Measurements from ENCODE around the gene IL1RAP. TPM values are rescaled to one million over a fixed set of nuclear protein-coding genes. Genes with fewer than 3 reads are reported as not detected.

IL1RAP gene
- total RNA-seq, 4 donors from 2014 or later: 30.7 to 44.5 (median 32.1) TPM

DNA sequence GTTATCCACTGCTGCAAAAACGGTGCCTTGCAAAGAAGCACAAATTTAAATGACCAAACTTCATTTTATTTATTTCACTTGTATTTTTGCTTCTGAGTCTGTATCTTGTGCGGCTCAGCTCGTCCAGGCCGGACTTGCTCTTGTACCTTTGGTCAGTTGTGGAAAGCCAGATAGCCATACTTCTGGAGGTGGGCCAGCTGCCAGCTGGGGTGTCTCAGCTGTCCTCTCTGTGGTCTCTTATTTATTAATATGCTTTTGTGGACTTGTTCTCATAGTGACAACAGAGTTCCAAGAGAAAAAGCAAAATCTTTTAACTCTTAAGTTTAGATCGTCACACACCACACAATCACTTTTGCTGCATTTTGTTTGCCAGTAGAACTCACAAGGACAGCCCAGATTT is 87.7 kb downstream of the IL1RAP start:
- intact Hi-C loops (cut with DNase I): no loop called here
- H3K4me3 ChIP-seq: no peak overlapping the region
- no peaks in the 10 kb centered on the region for H3K27me3 ChIP-seq
- peaks cover 0 to 13% (median 2%) of the 10 kb centered on the region in 3 donors for H3K4me1 ChIP-seq
- no peaks in the 10 kb centered on the region for H3K9me3 ChIP-seq
- H3K27ac ChIP-seq: no peak overlapping the region
- peaks cover 0 to 29% (median 7%) of the 10 kb centered on the region in 3 donors for H3K36me3 ChIP-seq
- TF ChIP-seq, protein P1, sequence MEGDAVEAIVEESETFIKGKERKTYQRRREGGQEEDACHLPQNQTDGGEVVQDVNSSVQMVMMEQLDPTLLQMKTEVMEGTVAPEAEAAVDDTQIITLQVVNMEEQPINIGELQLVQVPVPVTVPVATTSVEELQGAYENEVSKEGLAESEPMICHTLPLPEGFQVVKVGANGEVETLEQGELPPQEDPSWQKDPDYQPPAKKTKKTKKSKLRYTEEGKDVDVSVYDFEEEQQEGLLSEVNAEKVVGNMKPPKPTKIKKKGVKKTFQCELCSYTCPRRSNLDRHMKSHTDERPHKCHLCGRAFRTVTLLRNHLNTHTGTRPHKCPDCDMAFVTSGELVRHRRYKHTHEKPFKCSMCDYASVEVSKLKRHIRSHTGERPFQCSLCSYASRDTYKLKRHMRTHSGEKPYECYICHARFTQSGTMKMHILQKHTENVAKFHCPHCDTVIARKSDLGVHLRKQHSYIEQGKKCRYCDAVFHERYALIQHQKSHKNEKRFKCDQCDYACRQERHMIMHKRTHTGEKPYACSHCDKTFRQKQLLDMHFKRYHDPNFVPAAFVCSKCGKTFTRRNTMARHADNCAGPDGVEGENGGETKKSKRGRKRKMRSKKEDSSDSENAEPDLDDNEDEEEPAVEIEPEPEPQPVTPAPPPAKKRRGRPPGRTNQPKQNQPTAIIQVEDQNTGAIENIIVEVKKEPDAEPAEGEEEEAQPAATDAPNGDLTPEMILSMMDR (IDR thresholded peaks at IDR 0.05): no peak
- no peak for TF ChIP-seq POLR2A (IDR thresholded peaks at IDR 0.05)
- no peak for DNase-seq
- 74 to 76% methylated on average over 5 of the region's 5 CpGs for WGBS, 2 donors

DNA sequence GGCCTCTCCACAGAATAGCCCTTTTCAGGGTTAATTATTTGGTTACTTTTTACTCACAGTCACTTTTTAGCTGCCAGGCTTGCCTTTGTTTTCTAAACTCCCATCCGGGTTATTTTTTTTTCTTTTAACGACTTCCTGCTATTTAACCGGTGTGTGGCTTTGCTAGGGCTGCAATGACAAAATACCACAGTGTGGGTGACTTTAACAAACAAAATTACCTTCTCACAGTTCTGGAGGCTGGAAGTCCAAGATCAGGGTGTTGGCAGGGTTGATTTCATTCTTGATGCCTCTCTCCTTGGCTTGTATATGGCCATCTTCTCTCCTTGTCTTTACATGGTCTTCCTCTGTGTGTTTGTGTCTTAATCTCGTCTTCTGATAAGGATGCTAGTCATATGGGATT is 91.5 kb downstream of the IL1RAP start:
- Histone ChIP-seq H3K4me1 (peaks cover 0 to 4% (median 0%) of the 10 kb centered on the region in 3 donors), H3K4me3 (no peak overlapping the region), H3K27ac (no peak overlapping the region), H3K9me3 (no peaks in the 10 kb centered on the region), H3K36me3 (peaks cover 0 to 44% (median 7%) of the 10 kb centered on the region in 3 donors), H3K27me3 (no peaks in the 10 kb centered on the region)
- intact Hi-C loops (cut with DNase I): no loop called here
- no peak for DNase-seq
- 40 to 54% methylated on average over 4 of the region's 4 CpGs for WGBS, 2 donors
- TF ChIP-seq POLR2A (IDR thresholded peaks at IDR 0.05): no peak
- TF ChIP-seq, protein P1 (IDR thresholded peaks at IDR 0.05): no peak

DNA sequence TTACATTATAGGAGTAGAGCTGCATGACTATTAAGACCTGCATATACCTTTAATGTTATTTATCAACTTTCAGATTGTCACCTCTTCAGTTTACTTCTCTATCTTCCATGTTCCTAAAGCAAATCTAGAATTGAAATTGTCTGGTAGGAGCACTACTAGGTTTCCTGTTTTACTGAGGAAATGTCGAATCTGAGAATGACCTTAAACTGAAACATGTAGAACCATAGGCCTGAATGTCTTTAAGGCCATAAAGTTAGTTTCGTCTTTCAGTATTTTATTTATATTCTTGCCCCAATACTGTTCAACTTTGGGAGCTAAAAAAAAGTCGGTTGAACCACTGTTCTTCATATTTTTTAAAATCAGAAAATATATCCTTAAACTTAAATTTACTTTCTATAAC is 92.7 kb downstream of the IL1RAP start:
- no peak for TF ChIP-seq POLR2A (IDR thresholded peaks at IDR 0.05)
- TF ChIP-seq, protein P1 (IDR thresholded peaks at IDR 0.05): no peak
- no peak for DNase-seq
- peaks cover 0 to 4% (median 0%) of the 10 kb centered on the region in 3 donors for H3K4me1 ChIP-seq
- H3K4me3 ChIP-seq: no peak overlapping the region
- no peaks in the 10 kb centered on the region for H3K9me3 ChIP-seq
- no peaks in the 10 kb centered on the region for H3K27me3 ChIP-seq
- intact Hi-C loops (cut with DNase I): no loop called here
- WGBS, 2 donors: 76 to 83% methylated on average over 3 of the region's 3 CpGs
- peaks cover 0 to 44% (median 7%) of the 10 kb centered on the region in 3 donors for H3K36me3 ChIP-seq
- no peak overlapping the region for H3K27ac ChIP-seq

DNA sequence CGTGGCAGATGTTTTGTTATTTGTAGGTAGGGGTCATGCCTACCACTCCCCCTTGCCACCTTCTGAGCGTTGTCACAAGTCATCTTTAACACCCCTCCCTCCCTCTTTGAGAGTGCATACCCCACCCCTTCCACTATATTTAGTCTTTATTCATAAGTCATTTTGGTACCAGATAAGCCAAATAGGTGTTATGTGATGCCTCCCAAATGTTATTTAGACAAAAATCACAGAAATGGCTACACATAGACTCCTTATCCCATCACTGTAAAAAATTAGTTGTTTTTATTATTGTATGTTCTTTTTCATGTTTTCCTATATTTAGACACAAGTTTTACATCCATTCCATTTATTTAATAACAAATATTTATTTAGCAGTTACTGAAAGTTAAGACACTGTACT is 93.1 kb downstream of the IL1RAP start:
- WGBS, 2 donors: 78 to 79% methylated on average over 2 of the region's 2 CpGs

DNA sequence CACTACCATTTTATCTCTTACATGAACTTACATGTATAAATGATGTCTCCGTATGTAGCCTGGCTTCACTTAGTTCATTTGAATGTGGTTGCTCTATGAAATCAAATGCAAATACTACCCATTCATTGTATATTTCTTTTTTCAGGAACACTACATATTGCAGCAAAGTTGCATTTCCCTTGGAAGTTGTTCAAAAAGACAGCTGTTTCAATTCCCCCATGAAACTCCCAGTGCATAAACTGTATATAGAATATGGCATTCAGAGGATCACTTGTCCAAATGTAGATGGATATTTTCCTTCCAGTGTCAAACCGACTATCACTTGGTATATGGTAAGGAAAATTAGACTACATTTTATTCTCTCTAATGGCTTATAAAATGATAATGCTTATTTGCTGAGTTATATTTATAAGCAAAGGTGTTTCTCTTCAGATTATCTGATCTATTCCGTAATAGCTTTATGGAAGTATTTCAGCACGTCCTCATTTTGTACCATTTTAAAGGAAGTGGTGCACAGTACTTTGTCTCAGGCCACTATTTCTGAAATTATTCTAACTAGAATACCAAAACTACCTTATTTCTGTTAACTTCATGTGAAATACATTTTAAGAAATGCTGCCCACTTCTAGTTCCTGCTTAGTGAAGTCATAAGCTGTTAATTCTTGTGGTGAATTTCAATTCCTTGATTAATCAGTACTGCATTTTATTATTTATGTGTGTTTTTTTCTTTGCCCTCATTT is 95.1 kb downstream of the IL1RAP start:
- Histone ChIP-seq H3K36me3 (peaks cover 0 to 47% (median 7%) of the 10 kb centered on the region in 3 donors), H3K27me3 (no peaks in the 10 kb centered on the region), H3K9me3 (no peaks in the 10 kb centered on the region), H3K27ac (no peak overlapping the region), H3K4me3 (no peak overlapping the region), H3K4me1 (no peaks in the 10 kb centered on the region)
- DNase-seq: no peak
- intact Hi-C loops (cut with DNase I): no loop called here
- 74 to 84% methylated on average over 4 of the region's 4 CpGs for WGBS, 2 donors
- TF ChIP-seq, protein P1 (IDR thresholded peaks at IDR 0.05): no peak
- TF ChIP-seq POLR2A (IDR thresholded peaks at IDR 0.05): no peak

More for the DNA sequence above, 93.1 kb downstream of the IL1RAP start:
- DNase-seq: no peak
- intact Hi-C loops (cut with DNase I): no loop called here
- H3K9me3 ChIP-seq: no peaks in the 10 kb centered on the region
- peaks cover 0 to 44% (median 7%) of the 10 kb centered on the region in 3 donors for H3K36me3 ChIP-seq
- no peaks in the 10 kb centered on the region for H3K27me3 ChIP-seq
- no peak overlapping the region for H3K27ac ChIP-seq
- H3K4me1 ChIP-seq: peaks cover 0 to 4% (median 0%) of the 10 kb centered on the region in 3 donors
- H3K4me3 ChIP-seq: no peak overlapping the region
- TF ChIP-seq, protein P1 (IDR thresholded peaks at IDR 0.05): no peak
- TF ChIP-seq POLR2A (IDR thresholded peaks at IDR 0.05): no peak
